Measurements from ENCODE around the gene SSR4.

SSR4 gene

DNA sequence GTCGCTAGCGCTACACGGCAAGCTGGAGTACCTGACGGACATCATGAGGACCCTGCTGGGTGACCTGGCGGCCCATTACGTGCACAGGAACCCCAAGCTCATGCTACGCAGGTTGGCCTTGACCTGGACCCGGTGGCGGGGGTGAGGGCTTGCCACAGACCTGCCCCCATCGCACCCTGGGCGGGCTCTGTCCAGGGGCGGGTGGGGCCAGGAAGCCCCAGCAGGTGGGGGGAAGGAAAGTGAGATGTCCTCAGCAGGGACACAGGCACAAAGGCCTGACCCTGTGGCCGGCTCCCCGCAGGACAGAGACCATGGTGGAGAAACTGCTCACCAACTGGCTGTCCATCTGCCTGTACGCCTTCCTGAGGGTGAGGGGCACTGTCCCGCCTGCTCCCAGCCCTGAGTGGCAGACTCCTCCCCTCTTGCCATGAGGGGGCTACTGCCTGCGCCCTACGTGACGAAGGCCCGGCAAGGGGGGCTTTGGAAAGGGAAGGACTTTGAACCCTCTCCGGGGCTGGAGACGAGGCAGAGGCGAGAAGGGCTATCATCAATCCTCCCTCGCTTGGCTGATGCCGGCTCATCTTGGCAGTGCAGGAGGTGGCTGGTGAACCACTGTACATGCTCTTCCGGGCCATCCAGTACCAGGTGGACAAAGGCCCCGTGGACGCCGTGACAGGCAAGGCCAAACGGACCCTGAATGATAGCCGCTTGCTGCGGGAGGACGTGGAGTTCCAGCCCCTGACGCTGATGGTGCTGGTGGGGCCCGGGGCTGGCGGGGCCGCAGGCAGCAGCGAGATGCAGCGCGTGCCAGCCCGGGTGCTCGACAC, 19.0 kb upstream of the SSR4 start:
- Histone ChIP-seq H3K27me3 (replicated peaks) (no peaks in the 10 kb centered on the region), H3K27ac (no peak overlapping the region), H3K36me3 (replicated peaks) (no peaks in the 10 kb centered on the region), H3K4me3 (ENCODE audit: low read depth, low read length) (no peak overlapping the region)
- no peak for DNase-seq
- in situ Hi-C loops (cut with HindIII; ENCODE audit: low pct_ligation_motif_present, low sequenced_read_pairs): no loop called here
- TF ChIP-seq, protein P1, sequence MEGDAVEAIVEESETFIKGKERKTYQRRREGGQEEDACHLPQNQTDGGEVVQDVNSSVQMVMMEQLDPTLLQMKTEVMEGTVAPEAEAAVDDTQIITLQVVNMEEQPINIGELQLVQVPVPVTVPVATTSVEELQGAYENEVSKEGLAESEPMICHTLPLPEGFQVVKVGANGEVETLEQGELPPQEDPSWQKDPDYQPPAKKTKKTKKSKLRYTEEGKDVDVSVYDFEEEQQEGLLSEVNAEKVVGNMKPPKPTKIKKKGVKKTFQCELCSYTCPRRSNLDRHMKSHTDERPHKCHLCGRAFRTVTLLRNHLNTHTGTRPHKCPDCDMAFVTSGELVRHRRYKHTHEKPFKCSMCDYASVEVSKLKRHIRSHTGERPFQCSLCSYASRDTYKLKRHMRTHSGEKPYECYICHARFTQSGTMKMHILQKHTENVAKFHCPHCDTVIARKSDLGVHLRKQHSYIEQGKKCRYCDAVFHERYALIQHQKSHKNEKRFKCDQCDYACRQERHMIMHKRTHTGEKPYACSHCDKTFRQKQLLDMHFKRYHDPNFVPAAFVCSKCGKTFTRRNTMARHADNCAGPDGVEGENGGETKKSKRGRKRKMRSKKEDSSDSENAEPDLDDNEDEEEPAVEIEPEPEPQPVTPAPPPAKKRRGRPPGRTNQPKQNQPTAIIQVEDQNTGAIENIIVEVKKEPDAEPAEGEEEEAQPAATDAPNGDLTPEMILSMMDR (IDR thresholded peaks at IDR 0.05; ENCODE audit: low read depth, low read length, missing control alignments): no peak

DNA sequence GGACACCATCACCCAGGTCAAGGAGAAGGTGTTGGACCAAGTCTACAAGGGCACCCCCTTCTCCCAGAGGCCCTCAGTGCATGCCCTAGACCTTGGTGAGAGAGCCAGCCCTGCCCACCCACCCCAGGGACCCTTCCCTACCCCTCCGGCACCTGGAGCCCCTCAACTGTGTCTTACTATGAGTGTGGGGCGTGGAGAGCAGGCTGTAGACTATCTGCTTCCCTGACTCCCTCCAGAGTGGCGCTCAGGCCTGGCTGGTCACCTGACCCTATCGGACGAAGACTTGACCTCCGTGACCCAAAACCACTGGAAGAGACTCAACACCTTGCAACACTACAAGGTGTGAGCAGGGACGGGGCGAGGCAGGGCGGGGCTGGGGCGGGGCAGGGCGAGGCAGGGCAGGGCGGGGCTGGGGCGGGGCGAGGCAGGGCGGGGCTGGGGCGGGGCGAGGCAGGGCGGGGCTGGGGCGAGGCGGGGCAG, 18.3 kb upstream of the SSR4 start:
- in situ Hi-C loops (cut with HindIII; ENCODE audit: low pct_ligation_motif_present, low sequenced_read_pairs): no loop called here
- TF ChIP-seq, protein P1 (IDR thresholded peaks at IDR 0.05; ENCODE audit: low read depth, low read length, missing control alignments): no peak
- Histone ChIP-seq H3K27me3 (replicated peaks) (no peaks in the 10 kb centered on the region), H3K27ac (no peak overlapping the region), H3K4me3 (ENCODE audit: low read depth, low read length) (no peak overlapping the region), H3K36me3 (replicated peaks) (no peaks in the 10 kb centered on the region)
- no peak for DNase-seq

DNA sequence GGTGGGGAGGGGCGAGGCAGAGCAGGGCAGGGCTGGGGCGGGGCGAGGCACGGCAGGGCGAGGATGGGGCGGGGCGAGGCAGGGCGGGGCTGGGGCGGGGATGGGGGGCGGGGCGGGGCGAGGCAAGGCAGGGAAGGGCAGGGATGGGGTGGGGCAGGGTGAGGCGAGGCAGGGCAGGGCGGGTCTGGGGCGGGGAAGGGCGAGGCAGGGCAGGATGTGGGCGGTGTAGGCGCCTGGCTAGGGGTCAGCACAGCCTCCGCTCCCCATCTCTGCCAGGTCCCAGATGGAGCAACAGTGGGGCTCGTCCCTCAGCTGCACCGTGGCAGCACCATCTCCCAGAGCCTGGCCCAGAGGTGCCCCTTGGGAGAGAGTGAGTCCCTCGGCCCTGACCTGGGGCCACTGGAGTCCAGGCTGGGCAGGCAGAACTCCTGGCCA, 17.8 kb upstream of the SSR4 start:
- DNase-seq: no peak
- in situ Hi-C loops (cut with HindIII; ENCODE audit: low pct_ligation_motif_present, low sequenced_read_pairs): no loop called here
- Histone ChIP-seq H3K27ac (no peak overlapping the region), H3K27me3 (replicated peaks) (no peaks in the 10 kb centered on the region), H3K36me3 (replicated peaks) (no peaks in the 10 kb centered on the region), H3K4me3 (ENCODE audit: low read depth, low read length) (no peak overlapping the region)
- TF ChIP-seq, protein P1 (IDR thresholded peaks at IDR 0.05; ENCODE audit: low read depth, low read length, missing control alignments): no peak

DNA sequence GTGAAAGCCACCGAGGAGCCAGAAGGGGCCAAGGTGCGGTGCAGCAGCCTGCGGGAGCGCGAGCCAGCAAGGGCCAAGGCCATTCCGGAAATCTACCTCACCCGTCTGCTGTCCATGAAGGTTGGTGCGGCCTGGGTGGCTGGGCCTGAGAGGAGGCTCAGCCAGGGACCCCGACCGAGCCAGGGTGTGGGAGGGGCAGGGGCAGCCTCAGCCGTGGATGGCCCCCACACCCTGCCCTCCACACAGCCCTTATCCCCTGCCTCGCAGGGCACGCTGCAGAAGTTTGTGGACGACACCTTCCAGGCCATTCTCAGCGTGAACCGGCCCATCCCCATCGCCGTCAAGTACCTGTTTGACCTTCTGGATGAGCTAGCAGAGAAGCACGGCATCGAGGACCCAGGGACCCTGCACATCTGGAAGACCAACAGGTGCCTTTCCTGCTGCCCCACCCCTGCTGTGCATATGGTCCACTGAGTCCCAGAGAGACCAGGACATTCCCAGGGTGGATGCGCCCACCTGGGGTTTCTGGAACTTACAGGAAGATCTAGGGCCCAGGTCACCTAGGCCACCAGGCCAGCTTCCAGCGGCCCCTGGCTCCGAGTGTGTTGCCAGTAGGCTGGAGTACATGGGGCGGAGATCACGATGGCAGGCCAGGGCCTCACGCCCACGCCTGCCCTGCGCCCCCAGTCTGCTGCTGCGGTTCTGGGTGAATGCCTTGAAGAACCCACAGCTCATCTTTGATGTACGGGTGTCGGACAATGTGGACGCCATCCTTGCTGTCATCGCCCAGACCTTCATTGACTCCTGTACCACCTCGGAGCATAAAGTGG, 17.0 kb upstream of the SSR4 start:
- Histone ChIP-seq H3K36me3 (replicated peaks) (no peaks in the 10 kb centered on the region), H3K27me3 (replicated peaks) (no peaks in the 10 kb centered on the region), H3K27ac (no peak overlapping the region), H3K4me3 (ENCODE audit: low read depth, low read length) (no peak overlapping the region)
- TF ChIP-seq, protein P1 (IDR thresholded peaks at IDR 0.05; ENCODE audit: low read depth, low read length, missing control alignments): no peak
- in situ Hi-C loops (cut with HindIII; ENCODE audit: low pct_ligation_motif_present, low sequenced_read_pairs): no loop called here
- no peak for DNase-seq

DNA sequence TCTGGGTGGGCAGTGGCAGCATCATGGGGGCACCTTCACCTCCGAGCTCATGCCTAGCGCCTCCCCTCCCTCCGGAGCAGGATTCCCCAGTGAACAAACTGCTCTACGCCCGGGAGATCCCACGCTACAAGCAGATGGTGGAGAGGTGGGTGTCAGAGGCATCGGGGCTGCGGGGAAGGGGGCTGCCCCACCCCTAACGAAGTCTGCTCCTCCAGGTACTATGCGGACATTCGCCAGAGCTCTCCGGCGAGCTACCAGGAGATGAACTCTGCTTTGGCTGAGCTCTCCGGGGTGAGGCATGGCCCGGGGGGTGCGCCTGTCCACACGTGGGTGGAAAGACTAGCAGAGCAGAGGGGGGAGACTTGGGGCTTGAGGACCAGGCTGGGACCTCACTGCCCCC, 16.3 kb upstream of the SSR4 start:
- Histone ChIP-seq H3K4me3 (ENCODE audit: low read depth, low read length) (no peak overlapping the region), H3K36me3 (replicated peaks) (no peaks in the 10 kb centered on the region), H3K27ac (no peak overlapping the region), H3K27me3 (replicated peaks) (no peaks in the 10 kb centered on the region)
- DNase-seq: no peak
- in situ Hi-C loops (cut with HindIII; ENCODE audit: low pct_ligation_motif_present, low sequenced_read_pairs): no loop called here
- TF ChIP-seq, protein P1 (IDR thresholded peaks at IDR 0.05; ENCODE audit: low read depth, low read length, missing control alignments): no peak
